Prostate gland (tissue), 2 donors: ENCODE measurements around the gene INAFM1.

Source experiments
- CTCF ChIP-seq, 4 experiments: fragments of 200-600 bp in 2 of 4; fragments of 450-650 bp in 2 of 4; sonication (generic) in 2 of 4; IDR thresholded peaks; 1 replicate in 3 of 4; 2 replicates in 1 of 4; pipeline ENCODE4 v1.5.1; 2016 to 2019; ENCODE audit warnings: antibody characterized with exemption in 4 of 4, mild to moderate bottlenecking in 2 of 4, moderate library complexity in 2 of 4
- POLR2A ChIP-seq: fragments of 450-650 bp; IDR thresholded peaks from one replicate; pipeline ENCODE4 v1.6.1; 2016; ENCODE audit warnings: antibody characterized with exemption, mild to moderate bottlenecking

- TF ChIP-seq CTCF (IDR thresholded peaks at IDR 0.05) (no peak), POLR2A (no peak)
These were observed 10.1 kb upstream of the INAFM1 start for GRCh38 chr19:47264629-47265028.
